HG02884 (cell line): Measurements from ENCODE around the gene TSHZ3.

ENCODE experiments used
- ATAC-seq: cut with Tn5 transposase; IDR thresholded peaks from one replicate; pipeline ENCODE4 v1.9.1; 2021; ENCODE audit warnings: mild to moderate bottlenecking, moderate library complexity; ENCODE audit not compliant: unreplicated experiment

Gene TSHZ3

GRCh38 chr19:31339411-31339810 lies 9.8 kb downstream of the TSHZ3 start:
- no peak for ATAC-seq

- ATAC-seq, result no peak
Measured at GRCh38 chr19:31338069-31338776, 11.0 kb downstream of the TSHZ3 start.

- ATAC-seq, result no peak
Measured at GRCh38 chr19:31337008-31337914, 12.0 kb downstream of the TSHZ3 start.

GRCh38 chr19:31335716-31336115 lies 13.5 kb downstream of the TSHZ3 start:
- no peak for ATAC-seq

- no peak for ATAC-seq
Measured at GRCh38 chr19:31334849-31335624, 14.2 kb downstream of the TSHZ3 start.

GRCh38 chr19:31334101-31334848 lies 15.0 kb downstream of the TSHZ3 start:
- no peak for ATAC-seq

- no peak for ATAC-seq
Measured at GRCh38 chr19:31332096-31332495, 17.1 kb downstream of the TSHZ3 start.

- ATAC-seq, result no peak
Measured at GRCh38 chr19:31331536-31331935, 17.7 kb downstream of the TSHZ3 start.

- ATAC-seq, result no peak
Measured at GRCh38 chr19:31330761-31331160, 18.5 kb downstream of the TSHZ3 start.

GRCh38 chr19:31330237-31330636 lies 19.0 kb downstream of the TSHZ3 start:
- ATAC-seq, result no peak

- no peak for ATAC-seq
Measured at GRCh38 chr19:31329819-31330218, 19.4 kb downstream of the TSHZ3 start.

- ATAC-seq, result no peak
Measured at GRCh38 chr19:31328238-31328637, 21.0 kb downstream of the TSHZ3 start.

- no peak for ATAC-seq
Measured at GRCh38 chr19:31326329-31327028, 22.8 kb downstream of the TSHZ3 start.

GRCh38 chr19:31325342-31325741 lies 23.9 kb downstream of the TSHZ3 start:
- ATAC-seq, result no peak

- no peak for ATAC-seq
Measured at GRCh38 chr19:31319465-31319864, 29.8 kb downstream of the TSHZ3 start.

GRCh38 chr19:31318790-31319425 lies 30.3 kb downstream of the TSHZ3 start:
- ATAC-seq, result no peak

- ATAC-seq, result no peak
Measured at GRCh38 chr19:31317570-31317969, 31.7 kb downstream of the TSHZ3 start.

GRCh38 chr19:31317093-31317492 lies 32.1 kb downstream of the TSHZ3 start:
- no peak for ATAC-seq

- no peak for ATAC-seq
Measured at GRCh38 chr19:31316201-31316951, 32.9 kb downstream of the TSHZ3 start.
